GM21423 (cell line): Measurements from ENCODE around the gene TMEM245.
"Not testable (repeated sequence)": the region's sequence is repeated elsewhere in the genome, so short reads cannot be mapped to it uniquely, and the experiment has no call there.

Experiments
- ATAC-seq: cut with Tn5 transposase; IDR thresholded peaks from one replicate; pipeline ENCODE4 v1.9.1; 2021; ENCODE audit warnings: mild to moderate bottlenecking, moderate library complexity; ENCODE audit not compliant: unreplicated experiment

The TMEM245 gene

DNA sequence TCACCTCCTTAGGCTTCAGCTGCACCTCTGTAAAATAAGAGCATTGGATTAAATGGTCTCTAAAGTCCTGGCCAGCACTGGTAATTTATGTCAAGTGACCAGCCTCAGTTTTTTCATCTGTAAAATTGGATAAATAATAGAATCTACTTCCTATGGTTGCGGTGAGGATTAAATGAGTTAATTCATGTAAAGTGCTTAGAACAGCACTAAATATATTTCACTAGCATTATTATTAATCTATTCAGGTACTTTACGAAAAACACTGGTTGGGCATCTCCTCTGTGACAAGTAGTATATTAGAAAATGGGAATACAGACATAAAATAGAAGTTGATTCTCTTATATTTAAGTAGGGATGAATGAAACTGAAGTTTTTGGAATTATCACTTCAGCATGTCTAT, 13.8 kb upstream of the TMEM245 start:
- no peak for ATAC-seq

DNA sequence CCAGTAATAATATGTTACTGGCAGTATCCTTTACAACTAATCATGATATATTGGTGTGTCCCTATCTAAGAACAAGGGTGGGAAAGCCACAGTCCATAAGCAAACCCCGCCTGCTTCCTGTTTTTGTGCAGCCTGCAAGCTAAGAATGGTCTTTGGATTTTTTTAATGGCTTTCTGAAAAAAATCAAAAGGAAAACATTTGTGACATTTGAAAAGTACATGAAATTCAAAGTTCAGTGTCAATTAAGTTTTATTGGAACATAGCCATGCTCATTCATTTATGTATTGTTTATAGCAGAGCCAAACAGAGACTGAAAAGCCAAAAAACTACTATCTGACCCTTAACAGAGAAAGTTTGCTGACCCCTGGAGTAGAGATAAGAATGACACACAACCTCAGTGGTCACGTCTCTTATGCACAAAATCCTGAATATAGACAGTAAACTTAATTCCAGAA, 12.8 kb upstream of the TMEM245 start:
- ATAC-seq = no peak

DNA sequence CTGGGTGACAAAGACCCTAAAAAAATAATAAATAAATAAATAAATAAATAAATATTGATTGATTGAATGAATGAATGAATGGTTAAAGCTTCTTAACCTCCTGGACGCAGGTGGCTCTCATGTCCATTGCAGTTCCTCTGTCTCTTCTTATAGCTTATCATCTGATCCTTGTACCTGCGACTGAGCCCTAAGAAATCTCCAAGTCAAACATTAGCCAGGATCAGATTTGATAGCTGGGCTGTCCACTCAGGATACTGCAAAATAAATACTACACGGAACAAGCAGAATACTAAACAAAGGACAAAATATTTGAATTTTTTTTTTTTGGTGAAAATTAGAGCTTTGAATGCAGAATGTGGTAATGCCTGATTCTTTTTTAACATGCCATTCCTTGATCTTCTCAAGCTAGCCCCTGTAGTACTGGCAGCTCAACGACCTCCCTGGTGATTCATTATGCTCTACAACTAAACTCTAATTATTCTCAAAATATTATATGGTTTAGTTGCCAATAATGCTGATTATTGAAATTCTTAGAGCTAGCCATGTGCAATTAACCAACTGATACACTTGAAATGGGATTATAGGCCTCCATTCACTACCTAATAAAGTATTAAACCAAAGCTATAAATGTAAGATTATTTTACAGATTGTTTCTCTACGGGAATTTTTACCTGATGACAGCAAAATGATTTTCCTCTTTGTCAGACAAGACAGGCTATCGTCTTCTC, 9.9 kb upstream of the TMEM245 start:
- ATAC-seq = no peak

GRCh38 chr9:109126671-109127070, 6.9 kb upstream of the TMEM245 start:
- not testable (repeated sequence) for ATAC-seq

DNA sequence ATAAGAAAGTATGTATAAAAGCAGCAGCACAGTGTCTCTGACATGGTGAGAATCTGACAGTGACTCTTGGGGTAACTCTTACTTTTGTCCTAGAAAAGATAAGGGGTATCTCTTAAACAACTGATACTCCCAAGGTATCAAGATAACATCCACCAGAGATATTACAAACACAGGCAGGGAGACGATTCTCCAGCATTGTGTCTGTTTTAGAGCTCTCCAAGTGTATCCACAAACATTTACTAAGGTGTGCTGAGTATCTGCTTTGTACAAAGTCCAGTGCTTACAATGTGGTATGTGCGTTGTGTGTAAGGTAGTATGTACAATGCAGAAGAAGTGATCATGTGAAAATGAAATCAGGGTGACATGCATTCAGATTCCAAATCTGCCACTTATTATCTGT, 4.4 kb upstream of the TMEM245 start:
- ATAC-seq = no peak

GRCh38 chr9:109122726-109123621, 3.2 kb upstream of the TMEM245 start:
- ATAC-seq = peak; percentile 30

- no peak for ATAC-seq
These were observed 1.6 kb upstream of the TMEM245 start for GRCh38 chr9:109121232-109121796.

GRCh38 chr9:109120204-109120789, 550 bp upstream of the TMEM245 start:
- ATAC-seq = no peak

DNA sequence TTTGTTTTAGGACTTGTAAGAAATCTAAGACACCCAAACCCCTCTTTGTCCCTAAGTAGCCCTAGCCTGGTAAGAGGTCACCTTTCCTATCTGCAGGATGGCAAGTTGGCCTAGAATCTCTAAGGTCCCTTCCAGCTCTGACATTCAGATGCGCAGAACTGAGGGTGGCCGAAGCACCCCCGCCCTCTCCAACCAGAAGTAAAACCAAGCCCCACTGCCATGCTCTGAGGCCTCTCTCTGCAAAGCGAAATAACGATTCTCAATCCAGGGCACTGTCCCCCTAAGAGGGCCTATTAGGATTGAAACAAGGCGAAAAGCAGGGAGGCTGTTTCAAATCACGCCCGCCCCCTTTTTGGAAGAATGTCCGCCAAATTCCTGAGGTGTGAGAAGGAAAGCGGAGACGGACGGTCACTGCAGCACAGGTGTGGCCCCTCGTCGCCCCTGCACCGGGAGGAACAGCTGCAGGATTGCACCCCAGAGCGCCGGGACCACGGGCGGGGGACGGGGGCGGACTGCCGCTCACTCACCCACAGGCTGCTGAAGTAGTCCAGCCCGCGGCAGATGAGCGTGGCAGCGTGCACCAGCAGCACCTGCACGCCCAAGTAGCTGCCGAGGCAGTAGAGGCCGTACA, 824 bp downstream of the TMEM245 start:
- ATAC-seq = no peak

- ATAC-seq = no peak
These were observed 1.6 kb downstream of the TMEM245 start for GRCh38 chr9:109117856-109118807.

- no peak for ATAC-seq
These were observed 3.7 kb downstream of the TMEM245 start for GRCh38 chr9:109115931-109116526.

DNA sequence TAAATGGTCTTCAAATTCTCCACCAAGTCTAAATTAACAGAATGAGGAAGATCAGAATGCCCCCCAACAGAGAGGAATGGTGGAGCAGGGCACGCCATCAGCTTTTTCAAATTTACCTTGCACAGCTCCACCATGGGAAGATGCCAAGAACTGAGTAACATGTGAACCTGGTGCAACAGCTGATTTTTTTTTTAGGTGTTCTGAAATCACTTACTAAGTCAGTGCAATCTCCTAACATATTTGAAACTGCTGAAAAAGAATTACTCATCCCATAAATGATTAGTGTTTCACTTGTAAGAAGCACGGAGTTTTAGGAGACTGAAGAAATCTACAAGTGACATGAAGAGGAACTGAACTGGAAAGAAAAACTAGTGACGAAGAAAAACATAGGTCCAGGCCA, 5.1 kb downstream of the TMEM245 start:
- no peak for ATAC-seq

DNA sequence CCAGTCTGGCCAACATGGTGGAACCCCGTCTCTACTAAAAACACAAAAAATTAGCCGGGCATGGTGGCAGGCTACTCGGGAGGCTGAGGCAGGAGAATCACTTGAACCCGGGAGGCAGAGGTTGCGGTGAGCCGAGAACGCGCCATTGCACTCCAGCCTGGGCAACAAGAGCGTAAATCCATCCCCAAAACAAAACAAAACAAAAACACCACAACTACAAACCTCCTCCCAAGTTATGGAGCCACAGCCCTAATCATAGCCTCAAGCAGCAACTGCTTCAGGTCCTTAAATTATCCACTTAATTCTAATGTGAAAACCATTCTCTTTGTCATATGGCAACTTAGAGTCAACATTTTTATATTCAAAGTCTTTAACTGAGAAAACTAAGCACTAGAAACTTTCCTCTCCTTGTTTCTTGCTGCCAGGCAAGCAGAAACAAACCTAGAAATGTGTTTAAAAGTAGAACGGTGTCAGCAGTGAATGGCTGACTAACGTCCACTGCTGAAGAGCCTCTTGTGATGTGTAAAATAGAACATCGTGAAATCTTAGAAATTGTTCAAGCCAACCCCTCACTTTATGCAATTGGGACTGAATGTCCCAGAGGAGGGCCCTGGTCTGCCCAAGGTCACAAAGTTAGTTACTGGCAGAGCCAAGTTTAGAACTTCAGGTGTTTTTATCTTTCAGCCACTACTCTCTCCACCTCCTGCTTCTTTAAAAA, 5.7 kb downstream of the TMEM245 start:
- ATAC-seq = no peak

GRCh38 chr9:109113254-109113653, 6.5 kb downstream of the TMEM245 start:
- ATAC-seq = no peak

GRCh38 chr9:109110329-109111021, 9.3 kb downstream of the TMEM245 start:
- peak; percentile 74 for ATAC-seq

DNA sequence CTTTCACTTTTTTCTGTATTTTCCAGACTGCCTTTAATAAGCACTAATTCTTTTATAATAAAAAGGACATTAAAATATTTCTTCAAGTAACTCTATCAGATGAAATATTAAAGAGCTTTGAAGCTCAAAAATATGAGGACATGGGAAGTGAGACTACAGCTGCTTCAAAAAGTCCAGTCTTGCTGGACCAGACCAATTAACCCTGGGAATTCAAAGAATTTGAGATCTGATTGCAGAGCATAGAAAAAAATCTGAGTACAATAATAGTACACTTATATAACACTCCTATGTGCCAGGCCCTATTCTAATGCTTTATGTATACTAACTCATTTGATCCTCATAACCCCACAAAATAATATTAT, 9.8 kb downstream of the TMEM245 start:
- no peak for ATAC-seq

- no peak for ATAC-seq
These were observed 11.4 kb downstream of the TMEM245 start for GRCh38 chr9:109108318-109108717.
